ENCODE measurements around the gene KAZN. TPM values are rescaled to one million over a fixed set of nuclear protein-coding genes. Genes with fewer than 3 reads are reported as not detected.

The KAZN gene
- total and polyA plus RNA-seq, 2 of the 8 experiments (the other 6 are each of a cell fraction or from before 2014, with no cell fraction given), result 3.7 to 11.8 TPM

GRCh38 chr1:14825396-14825795, 226.9 kb downstream of the KAZN start:
- no peaks in the 10 kb centered on the region for H3K4me1 ChIP-seq (replicated peaks in 1 of 4; ENCODE audit: control insufficient read depth in 3 of 4, insufficient read depth in 4 of 4, low read length in 3 of 4)
- WGBS, 2 experiments (ENCODE audit: extremely low coverage in 1 of 2, insufficient coverage in 1 of 2, insufficient read length in 1 of 2, insufficient replicate concordance in 2 of 2, low coverage in 1 of 2, low lambda C conversion rate in 2 of 2, missing lambda C conversion rate in 1 of 2), result 85% methylated on average over 7 of the region's 7 CpGs; no CpG with 5 or more reads in 1 of the 2 experiments
- H3K23ac ChIP-seq (ENCODE audit: insufficient read length), result no peak overlapping the region
- H3K79me2 ChIP-seq (ENCODE audit: control insufficient read depth in 1 of 2, insufficient read depth in 2 of 2, low read length in 2 of 2), result no peaks in the 10 kb centered on the region
- POLR2A ChIA-PET (ENCODE audit: partially characterized antibody), result no interaction called here
- H3K27me3 ChIP-seq (replicated peaks in 1 of 4; ENCODE audit: control insufficient read depth in 3 of 4, extremely low read depth in 1 of 4, insufficient read depth in 3 of 4, low read length in 3 of 4), result no peaks in the 10 kb centered on the region
- H4K20me1 ChIP-seq (replicated peaks in 1 of 2; ENCODE audit: control insufficient read depth in 1 of 2, insufficient read depth in 2 of 2, low read length in 2 of 2), result peaks cover 0 to 2% of the 10 kb centered on the region in 2 experiments
- H2AK5ac ChIP-seq (ENCODE audit: low read depth, low read length), result no peak overlapping the region
- H3K4me3 ChIP-seq (ENCODE audit: extremely low read depth in 1 of 4, insufficient read depth in 2 of 4, low read depth in 3 of 4, low read length in 4 of 4), result no peak overlapping the region
- no peak overlapping the region for H2BK5ac ChIP-seq (ENCODE audit: low read depth, low read length)
- H3K36me3 ChIP-seq (ENCODE audit: control insufficient read depth in 2 of 4, insufficient read depth in 4 of 4, low read length in 3 of 4), result no peaks in the 10 kb centered on the region
- no peak overlapping the region for H4K91ac ChIP-seq (replicated peaks; ENCODE audit: insufficient read length, low read length)
- no peak overlapping the region for H2BK120ac ChIP-seq (replicated peaks; ENCODE audit: low read depth, low read length)
- CTCF ChIA-PET (ENCODE audit: partially characterized antibody), result interaction anchor here (0.7 to 1.3 kb wide), 5 partner anchors 38 to 118 kb away, joined by 3 to 4 read pairs (median 3); no protein-coding TSS in a partner anchor
- no peak overlapping the region for H3K4ac ChIP-seq (replicated peaks; ENCODE audit: insufficient read length, low read depth, low read length)
- FAIRE-seq, result no peak
- H2BK15ac ChIP-seq (ENCODE audit: low read length), result no peak overlapping the region
- no peak for DNase-seq (ENCODE audit: low read depth in 1 of 2, low spot score in 2 of 2)
- H3K14ac ChIP-seq (ENCODE audit: insufficient read length), result no peak overlapping the region
- H3K27ac ChIP-seq (ENCODE audit: low read depth, low read length), result no peak overlapping the region
- H3K18ac ChIP-seq (ENCODE audit: extremely low read depth, low read length), result no peak overlapping the region
- no peaks in the 10 kb centered on the region for H3K9me3 ChIP-seq (ENCODE audit: insufficient read depth in 2 of 2, low read depth in 1 of 2, low read length in 1 of 2)
- H3K56ac ChIP-seq (replicated peaks; ENCODE audit: insufficient read length, low read depth, low read length), result no peak overlapping the region
- no peak overlapping the region for H3K4me2 ChIP-seq (ENCODE audit: insufficient read depth in 1 of 2, low read depth in 2 of 2, low read length in 2 of 2)
- H4K5ac ChIP-seq (ENCODE audit: insufficient read length, low read depth, low read length), result no peak overlapping the region
- no peak overlapping the region for H4K8ac ChIP-seq (ENCODE audit: extremely low read depth, insufficient read depth, low read length)
- H3K9ac ChIP-seq (replicated peaks in 1 of 4; ENCODE audit: extremely low read depth in 1 of 4, low read depth in 3 of 4, low read length in 3 of 4), result no peak overlapping the region
- TF ChIP-seq CBX8 (IDR thresholded peaks at IDR 0.05; ENCODE audit: borderline replicate concordance, low read depth, low read length) (no peak), SP2 (IDR thresholded peaks at IDR 0.05; ENCODE audit: low read length) (no peak), CHD1 (IDR thresholded peaks at IDR 0.05; ENCODE audit: low read depth, low read length) (no peak), SAP30 (IDR thresholded peaks at IDR 0.05; ENCODE audit: insufficient read depth, insufficient replicate concordance, low read length) (no peak), KDM5A (IDR thresholded peaks at IDR 0.05; ENCODE audit: low read length) (no peak), BRCA1 (IDR thresholded peaks at IDR 0.05; ENCODE audit: low read depth, low read length) (no peak), RXRA (IDR thresholded peaks at IDR 0.05; ENCODE audit: insufficient read depth, low read depth, low read length) (no peak), PHF8 (conservative IDR thresholded peaks at IDR 0.05; ENCODE audit: low read depth, low read length) (no peak), TAF1 (IDR thresholded peaks at IDR 0.05; ENCODE audit: low read depth, low read length) (no peak), HDAC2 (IDR thresholded peaks at IDR 0.05; ENCODE audit: borderline replicate concordance in 1 of 2, low read depth in 2 of 2, low read length in 2 of 2) (no peak), NANOG (IDR thresholded peaks at IDR 0.05; ENCODE audit: insufficient read depth, low read depth, low read length, poor library complexity, severe bottlenecking) (no peak), RFX5 (IDR thresholded peaks at IDR 0.05; ENCODE audit: borderline replicate concordance, low read depth, low read length) (no peak), SRF (IDR thresholded peaks at IDR 0.05; ENCODE audit: low read depth, low read length) (no peak), MAX (IDR thresholded peaks at IDR 0.05) (no peak), JUN (IDR thresholded peaks at IDR 0.05; ENCODE audit: low read depth, low read length) (no peak)
- H3K79me1 ChIP-seq (ENCODE audit: low read depth, low read length), result no peaks in the 10 kb centered on the region
- no peak overlapping the region for H2BK20ac ChIP-seq (ENCODE audit: low read length)
- no peak overlapping the region for H2BK12ac ChIP-seq (ENCODE audit: low read depth, low read length)
- no peaks in the 10 kb centered on the region for H3K23me2 ChIP-seq (ENCODE audit: low read depth, low read length)
- H2AFZ ChIP-seq (ENCODE audit: low read length), result no peak overlapping the region
